HG03432 (cell line): ENCODE data around the gene PLAAT4.
"Not testable (repeated sequence)": the region's sequence is repeated elsewhere in the genome, so short reads cannot be mapped to it uniquely, and the experiment has no call there.

Source experiments
- ATAC-seq: cut with Tn5 transposase; IDR thresholded peaks from one replicate; pipeline ENCODE4 v1.9.1; 2021; ENCODE audit warnings: mild to moderate bottlenecking, moderate library complexity; ENCODE audit not compliant: unreplicated experiment

PLAAT4 gene

GRCh38 chr11:63564784-63565350 is 28.3 kb downstream of the PLAAT4 start:
- ATAC-seq: no peak

DNA sequence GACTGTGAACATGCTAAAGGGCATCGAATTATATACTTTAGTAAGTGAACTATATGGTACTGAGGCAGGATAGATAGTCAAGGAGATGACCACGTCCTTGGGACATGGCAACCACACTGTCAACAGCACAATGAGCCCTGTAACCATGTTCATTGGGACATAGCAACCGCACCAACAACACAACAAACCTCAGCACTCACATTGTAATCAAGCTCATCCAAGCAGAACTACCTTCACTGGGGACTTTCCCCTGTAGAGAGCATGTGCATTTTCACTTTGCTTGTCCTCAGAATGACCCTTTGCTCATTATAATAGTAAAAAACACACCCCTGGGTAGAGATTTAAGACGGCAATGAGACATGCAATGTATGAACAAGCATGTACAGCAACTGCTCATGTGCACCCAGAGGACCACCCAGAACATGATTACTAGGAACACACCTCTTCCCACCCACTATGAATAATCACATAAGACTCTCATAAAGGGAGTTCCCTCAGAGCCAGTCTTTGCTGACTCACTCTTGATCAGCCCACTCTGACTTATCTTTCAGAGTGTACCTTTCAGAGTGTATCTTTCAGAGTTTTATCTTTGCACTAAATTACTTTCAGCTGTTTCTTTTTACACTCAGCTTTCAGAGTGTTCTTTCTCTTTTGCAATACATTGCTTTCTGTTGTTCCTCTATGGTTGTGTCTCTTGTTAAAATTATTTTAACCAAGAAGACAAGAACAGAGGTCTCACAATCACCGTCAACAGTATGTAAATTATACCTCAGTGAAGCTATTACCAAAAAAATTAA is 30.6 kb downstream of the PLAAT4 start:
- ATAC-seq: peak; percentile 83

DNA sequence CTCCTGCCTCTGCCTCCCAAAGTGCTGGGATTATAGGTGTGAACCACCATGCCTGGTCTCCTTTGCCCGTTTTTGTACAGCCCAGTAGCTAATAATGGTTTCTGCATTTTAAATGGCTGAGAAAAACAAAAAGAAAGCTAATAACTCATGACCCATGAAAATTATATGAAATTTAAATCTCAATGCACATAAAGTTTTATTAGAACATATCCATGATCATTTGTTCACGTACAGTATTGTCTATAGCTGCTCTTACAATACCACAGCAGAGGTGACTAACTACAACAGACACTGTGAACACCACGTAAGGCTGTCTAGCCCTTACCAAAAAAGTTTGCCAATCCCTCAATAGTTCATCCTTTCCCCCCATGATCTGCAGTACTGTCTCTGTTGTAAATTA is 33.0 kb downstream of the PLAAT4 start:
- ATAC-seq: no peak

- ATAC-seq: peak; percentile 45
Measured at GRCh38 chr11:63572026-63572688, 35.5 kb downstream of the PLAAT4 start.

- ATAC-seq: peak; percentile 53
Measured at GRCh38 chr11:63573881-63574855, 37.6 kb downstream of the PLAAT4 start.

GRCh38 chr11:63574856-63575602 is 38.4 kb downstream of the PLAAT4 start:
- no peak for ATAC-seq

DNA sequence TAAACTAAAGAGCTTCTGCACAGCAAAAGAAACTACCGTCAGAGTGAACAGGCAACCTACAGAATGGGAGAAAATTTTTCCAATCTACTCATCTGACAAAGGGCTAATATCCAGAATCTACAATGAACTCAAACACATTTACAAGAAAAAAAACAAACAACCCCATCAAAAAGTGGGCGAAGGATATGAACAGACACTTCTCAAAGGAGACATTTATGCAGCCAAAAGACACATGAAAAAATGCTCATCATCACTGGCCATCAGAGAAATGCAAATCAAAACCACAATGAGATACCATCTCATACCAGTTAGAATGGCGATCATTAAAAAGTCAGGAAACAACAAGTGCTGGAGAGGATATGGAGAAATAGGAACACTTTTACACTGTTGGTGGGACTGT is 42.3 kb downstream of the PLAAT4 start:
- ATAC-seq: not testable (repeated sequence)

- ATAC-seq: not testable (repeated sequence)
Measured at GRCh38 chr11:63581224-63581623, 44.6 kb downstream of the PLAAT4 start.

GRCh38 chr11:63583357-63583677 is 46.7 kb downstream of the PLAAT4 start:
- ATAC-seq: no peak

GRCh38 chr11:63586451-63587166 is 50.0 kb downstream of the PLAAT4 start:
- ATAC-seq: no peak

GRCh38 chr11:63589000-63589399 is 52.4 kb downstream of the PLAAT4 start:
- no peak for ATAC-seq

DNA sequence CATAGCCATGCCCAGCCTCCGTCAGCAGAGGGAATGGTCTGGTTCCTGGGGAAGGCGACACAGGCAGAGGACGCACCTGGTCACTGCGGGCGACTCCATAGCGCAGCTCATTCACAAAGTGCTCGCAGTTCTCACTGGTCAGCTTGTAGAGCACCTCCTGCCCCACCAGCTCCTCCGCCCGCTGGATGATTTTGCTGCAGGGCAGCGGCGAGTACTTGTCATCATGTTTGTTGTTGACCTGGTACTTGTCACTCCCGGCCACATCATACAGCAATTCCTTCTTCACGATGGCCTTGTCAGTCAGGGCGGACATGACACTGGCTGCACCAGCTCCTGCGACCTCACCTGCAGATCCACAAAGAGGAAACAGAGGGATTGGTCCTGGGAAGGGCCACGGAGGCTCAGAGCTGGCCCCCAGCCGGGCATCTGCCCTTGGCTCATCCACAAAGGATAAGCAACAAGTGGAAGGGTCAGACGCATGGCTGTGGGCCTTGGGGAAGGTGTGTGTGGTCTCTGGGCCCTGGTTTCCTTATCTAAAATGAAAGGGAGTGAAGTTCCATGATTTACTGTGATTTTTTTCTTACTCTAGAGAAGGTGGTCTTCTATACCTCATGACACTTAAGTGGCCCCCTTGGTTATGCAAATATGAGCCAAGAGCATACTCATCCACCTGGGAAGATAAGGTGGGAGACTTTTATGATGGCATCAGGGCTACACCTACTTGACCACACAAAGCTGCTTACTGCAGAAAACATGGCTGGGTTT is 53.6 kb downstream of the PLAAT4 start:
- ATAC-seq: no peak

- no peak for ATAC-seq
Measured at GRCh38 chr11:63592975-63593395, 56.4 kb downstream of the PLAAT4 start.

- no peak for ATAC-seq
Measured at GRCh38 chr11:63595296-63595695, 58.7 kb downstream of the PLAAT4 start.
